HCT116 (cell line): ENCODE data around the gene PEX26. TPM values are rescaled to one million over a fixed set of nuclear protein-coding genes. Genes with fewer than 3 reads are reported as not detected.

Source experiments
- ATAC-seq: fragments of 200-7000 bp; cut with Tn5 transposase; 2 replicates; pipeline ENCODE4 v1.9.1; 2020; ENCODE audit warnings: mild to moderate bottlenecking, moderate library complexity
- BruUV-seq: library from RNA; stranded (reverse); fragments of 400-500 nt; replicated peaks from 2 replicates; lab custom pipeline; 2021; lab: Mats Ljungman, UMichigan
- CTCF ChIA-PET: fragments of 300-600 bp; sonication (Branson Sonifier 250); formaldehyde crosslinking; loops from one replicate; lab custom pipeline; 2021; ENCODE audit warnings: antibody characterized with exemption; lab: Charles Lee
- POLR2A ChIA-PET: fragments of 300-600, 350-600 bp; sonication (Branson Sonifier 250); formaldehyde crosslinking; loops from one replicate; lab custom pipeline; 2021; ENCODE audit warnings: antibody characterized with exemption; lab: Charles Lee
- RAD21 ChIA-PET, 2 experiments: fragments of 300-600 bp; sonication (Branson Sonifier 250); formaldehyde crosslinking; loops; one replicate each; lab custom pipeline; 2023; ENCODE audit warnings: low total read pairs in 2 of 2; ENCODE audit not compliant: uncharacterized antibody in 2 of 2, unreplicated experiment in 2 of 2, low non-redundant PET in 1 of 2; lab: Charles Lee
- DNase-seq: peaks from one replicate; pipeline ENCODE4 v3.0.0-alpha.2; 2010; ENCODE audit warnings: low read depth, low spot score
- H2AFZ ChIP-seq: fragments of 200-600 bp; shearing (Covaris generic), sonication (generic); 2 replicates; pipeline ENCODE4 v1.6.1; 2017; ENCODE audit warnings: low read depth, mixed run types, mixed read lengths, antibody characterized with exemption, low read length; ENCODE audit not compliant: poor library complexity, severe bottlenecking
- H3K27ac ChIP-seq: 2 replicates; pipeline ENCODE4 v1.5.1; 2012; ENCODE audit warnings: low read depth, low read length
- H3K27me3 ChIP-seq: fragments of 200-600 bp; sonication (generic); 2 replicates; pipeline ENCODE4 v1.6.1; 2016; ENCODE audit warnings: mixed run types, low read length, mixed read lengths; ENCODE audit not compliant: insufficient read depth
- H3K36me3 ChIP-seq, 2 experiments: fragments of 200-500 bp in 1 of 2; fragments of 200-600 bp in 1 of 2; sonication (Bioruptor generic) in 1 of 2; sonication (generic) in 1 of 2; 2 replicates each; pipeline versions ENCODE4 v1.5.1 to v1.6.1; 2014 to 2016; ENCODE audit warnings: low read length in 2 of 2, inconsistent platforms in 1 of 2, mixed read lengths in 1 of 2, mixed run types in 1 of 2; ENCODE audit not compliant: insufficient read depth in 2 of 2, control insufficient read depth in 1 of 2
- H3K4me1 ChIP-seq, 2 experiments: fragments of 200-600 bp in 1 of 2; sonication (generic) in 1 of 2; 2 replicates each; pipeline versions ENCODE4 v1.5.1 to v1.6.1; 2012 to 2017; ENCODE audit warnings: low read length in 2 of 2, inconsistent platforms in 1 of 2, mild to moderate bottlenecking in 1 of 2, mixed read lengths in 1 of 2, mixed run types in 1 of 2, moderate library complexity in 1 of 2; ENCODE audit not compliant: insufficient read depth in 2 of 2, control insufficient read depth in 1 of 2
- H3K4me2 ChIP-seq: fragments of 200-600 bp; sonication (generic); 2 replicates; pipeline ENCODE4 v1.6.1; 2017; ENCODE audit warnings: mixed run types, low read length, mixed read lengths
- H3K4me3 ChIP-seq, 2 experiments: fragments of 200-600 bp in 1 of 2; sonication (generic) in 1 of 2; replicated peaks in 1 of 2; 2 replicates each; pipeline ENCODE4 v1.5.1; 2011 to 2016; ENCODE audit warnings: low read length in 2 of 2, control low read depth in 1 of 2, low read depth in 1 of 2, mild to moderate bottlenecking in 1 of 2, mixed read lengths in 1 of 2, mixed run types in 1 of 2
- H3K79me2 ChIP-seq: fragments of 200-600 bp; sonication (generic); 2 replicates; pipeline ENCODE4 v1.6.1; 2017; ENCODE audit warnings: mild to moderate bottlenecking, mixed run types, low read length, moderate library complexity, mixed read lengths; ENCODE audit not compliant: insufficient read depth
- H3K9ac ChIP-seq: fragments of 200-600 bp; sonication (generic); 2 replicates; pipeline ENCODE4 v1.6.1; 2016; ENCODE audit warnings: low read length, mixed read lengths
- H3K9me2 ChIP-seq: fragments of 200-600 bp; sonication (generic), shearing (Covaris generic); 2 replicates; pipeline ENCODE4 v1.6.1; 2017; ENCODE audit warnings: mixed run types, mild to moderate bottlenecking, moderate library complexity; ENCODE audit not compliant: insufficient read depth
- H3K9me3 ChIP-seq, 2 experiments: fragments of 200-500 bp in 1 of 2; fragments of 200-600 bp in 1 of 2; sonication (Bioruptor generic) in 1 of 2; sonication (generic) in 1 of 2; 2 replicates each; pipeline ENCODE4 v1.6.1; 2014 to 2017; ENCODE audit warnings: low read length in 2 of 2, mixed read lengths in 2 of 2, inconsistent platforms in 1 of 2, low read depth in 1 of 2, mild to moderate bottlenecking in 1 of 2, mixed run types in 1 of 2, moderate library complexity in 1 of 2; ENCODE audit not compliant: control insufficient read depth in 1 of 2, insufficient read depth in 1 of 2
- H4K20me1 ChIP-seq: fragments of 200-600 bp; sonication (generic), shearing (Covaris generic); 2 replicates; pipeline ENCODE4 v1.6.1; 2017; ENCODE audit warnings: mixed run types, mild to moderate bottlenecking, moderate library complexity; ENCODE audit not compliant: insufficient read depth
- CEBPB ChIP-seq: IDR thresholded peaks from 2 replicates; pipeline ENCODE4 v1.6.1; 2012; ENCODE audit warnings: low read depth
- EGR1 ChIP-seq: IDR thresholded peaks from 2 replicates; pipeline ENCODE4 v1.6.1; 2012; ENCODE audit warnings: low read depth
- ELF1 ChIP-seq: IDR thresholded peaks from 2 replicates; pipeline ENCODE4 v1.6.1; 2012; ENCODE audit warnings: low read depth, borderline replicate concordance
- EZH2phosphoT487 ChIP-seq: fragments of 200-600 bp; IDR thresholded peaks from 2 replicates; pipeline ENCODE4 v1.6.1; 2018; ENCODE audit warnings: antibody characterized with exemption, borderline replicate concordance
- JUND ChIP-seq: IDR thresholded peaks from 2 replicates; pipeline ENCODE4 v1.6.1; 2012
- POLR2AphosphoS5 ChIP-seq: IDR thresholded peaks from 2 replicates; pipeline ENCODE4 v1.6.1; 2011; ENCODE audit warnings: mild to moderate bottlenecking, low read depth, low read length, moderate library complexity
- SP1 ChIP-seq: IDR thresholded peaks from 2 replicates; pipeline ENCODE4 v1.6.1; 2012; ENCODE audit warnings: low read depth
- TCF7L2 ChIP-seq: IDR thresholded peaks from 2 replicates; pipeline ENCODE4 v1.7.0; 2011; ENCODE audit warnings: borderline replicate concordance, inconsistent platforms; ENCODE audit not compliant: insufficient read depth, insufficient read length; ENCODE audit errors: extremely low read depth
- ZFX ChIP-seq: fragments of 450-650 bp; IDR thresholded peaks from 2 replicates; pipeline ENCODE4 v1.6.1; 2017
- intact Hi-C: fragments of 100-400 bp; cut with micrococcal nuclease; formaldehyde crosslinking; loops from 2 replicates; pipeline ENCODE4 v1.10.0; 2022
- total RNA-seq: library from RNA; stranded (reverse); gene quantifications from one replicate; pipeline ENCODE4 v1.2.1, GENCODE V29; 2021; ENCODE audit not compliant: unreplicated experiment
- TF ChIP-seq, protein P1 (sequence below): IDR thresholded peaks from 2 replicates; pipeline ENCODE4 v1.6.1; 2012
- TF ChIP-seq, protein P2 (sequence below): IDR thresholded peaks from 2 replicates; pipeline ENCODE4 v1.6.1; 2012; ENCODE audit warnings: low read depth
- TF ChIP-seq, protein P3 (sequence below): IDR thresholded peaks from 2 replicates; pipeline ENCODE4 v1.6.1; 2012

PEX26 gene
- total RNA-seq, 1 experiment from 2014 or later, result 26.4 TPM

DNA sequence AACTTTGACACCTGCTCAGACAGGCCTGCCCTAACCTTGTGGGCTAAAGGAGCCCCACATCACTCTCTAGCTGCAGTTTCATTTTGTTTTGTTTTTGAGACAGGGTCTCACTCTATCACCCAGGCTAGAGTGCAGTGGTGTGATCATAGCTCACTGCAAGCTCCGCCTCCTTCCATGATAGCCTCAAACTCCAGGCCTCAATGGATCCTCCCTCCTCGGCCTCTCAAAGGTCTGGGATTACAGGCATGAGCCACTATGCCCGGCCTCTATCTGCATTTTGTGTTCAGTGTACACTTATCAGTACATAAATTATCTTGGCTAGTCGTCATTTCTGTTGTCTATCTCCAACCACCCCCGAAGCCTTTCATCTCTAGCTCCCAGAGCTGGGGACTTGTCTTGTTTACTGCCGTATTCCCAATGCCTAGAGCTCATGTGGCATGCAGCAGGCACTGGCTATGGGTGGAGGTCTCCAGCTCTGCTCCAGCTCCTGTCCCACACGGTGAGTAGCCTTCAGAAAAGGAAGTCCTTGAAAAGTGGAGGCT is 22.1 kb upstream of the PEX26 start (continued):
- TF ChIP-seq, protein P1, sequence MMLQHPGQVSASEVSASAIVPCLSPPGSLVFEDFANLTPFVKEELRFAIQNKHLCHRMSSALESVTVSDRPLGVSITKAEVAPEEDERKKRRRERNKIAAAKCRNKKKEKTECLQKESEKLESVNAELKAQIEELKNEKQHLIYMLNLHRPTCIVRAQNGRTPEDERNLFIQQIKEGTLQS, result no peak
- no peak for TF ChIP-seq CEBPB

DNA sequence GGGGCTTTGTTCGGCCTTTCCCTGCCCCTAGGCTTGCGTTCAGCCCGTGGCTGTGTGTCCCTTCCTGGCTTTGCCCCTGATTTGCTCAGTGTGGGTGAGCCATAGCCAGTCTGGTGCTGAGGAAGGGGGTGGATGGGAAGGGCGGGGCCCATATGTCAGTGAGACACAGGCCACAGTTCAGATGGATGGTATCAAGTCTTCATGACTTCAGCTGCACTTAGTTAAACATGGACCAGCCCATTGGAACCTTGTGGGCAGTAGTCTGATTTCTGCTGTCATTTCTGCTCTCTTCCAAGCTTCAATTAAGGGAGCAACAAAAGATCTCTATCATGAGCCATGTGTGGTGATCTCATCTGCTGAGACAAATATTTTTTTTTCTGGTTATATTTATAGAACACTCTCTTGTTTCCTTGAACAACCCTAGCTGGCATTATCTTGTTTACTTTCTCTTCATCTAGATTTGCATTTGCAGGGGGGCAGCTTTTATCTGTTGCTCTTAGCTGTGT is 21.6 kb upstream of the PEX26 start:
- no peak for TF ChIP-seq TCF7L2
- TF ChIP-seq SP1, result no peak
- no peak for TF ChIP-seq ZFX
- TF ChIP-seq, protein P2, sequence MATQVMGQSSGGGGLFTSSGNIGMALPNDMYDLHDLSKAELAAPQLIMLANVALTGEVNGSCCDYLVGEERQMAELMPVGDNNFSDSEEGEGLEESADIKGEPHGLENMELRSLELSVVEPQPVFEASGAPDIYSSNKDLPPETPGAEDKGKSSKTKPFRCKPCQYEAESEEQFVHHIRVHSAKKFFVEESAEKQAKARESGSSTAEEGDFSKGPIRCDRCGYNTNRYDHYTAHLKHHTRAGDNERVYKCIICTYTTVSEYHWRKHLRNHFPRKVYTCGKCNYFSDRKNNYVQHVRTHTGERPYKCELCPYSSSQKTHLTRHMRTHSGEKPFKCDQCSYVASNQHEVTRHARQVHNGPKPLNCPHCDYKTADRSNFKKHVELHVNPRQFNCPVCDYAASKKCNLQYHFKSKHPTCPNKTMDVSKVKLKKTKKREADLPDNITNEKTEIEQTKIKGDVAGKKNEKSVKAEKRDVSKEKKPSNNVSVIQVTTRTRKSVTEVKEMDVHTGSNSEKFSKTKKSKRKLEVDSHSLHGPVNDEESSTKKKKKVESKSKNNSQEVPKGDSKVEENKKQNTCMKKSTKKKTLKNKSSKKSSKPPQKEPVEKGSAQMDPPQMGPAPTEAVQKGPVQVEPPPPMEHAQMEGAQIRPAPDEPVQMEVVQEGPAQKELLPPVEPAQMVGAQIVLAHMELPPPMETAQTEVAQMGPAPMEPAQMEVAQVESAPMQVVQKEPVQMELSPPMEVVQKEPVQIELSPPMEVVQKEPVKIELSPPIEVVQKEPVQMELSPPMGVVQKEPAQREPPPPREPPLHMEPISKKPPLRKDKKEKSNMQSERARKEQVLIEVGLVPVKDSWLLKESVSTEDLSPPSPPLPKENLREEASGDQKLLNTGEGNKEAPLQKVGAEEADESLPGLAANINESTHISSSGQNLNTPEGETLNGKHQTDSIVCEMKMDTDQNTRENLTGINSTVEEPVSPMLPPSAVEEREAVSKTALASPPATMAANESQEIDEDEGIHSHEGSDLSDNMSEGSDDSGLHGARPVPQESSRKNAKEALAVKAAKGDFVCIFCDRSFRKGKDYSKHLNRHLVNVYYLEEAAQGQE, result no peak
- TF ChIP-seq, protein P3, sequence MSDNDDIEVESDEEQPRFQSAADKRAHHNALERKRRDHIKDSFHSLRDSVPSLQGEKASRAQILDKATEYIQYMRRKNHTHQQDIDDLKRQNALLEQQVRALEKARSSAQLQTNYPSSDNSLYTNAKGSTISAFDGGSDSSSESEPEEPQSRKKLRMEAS, result no peak
- TF ChIP-seq POLR2AphosphoS5, result no peak
- no peak for TF ChIP-seq CEBPB
- TF ChIP-seq ELF1, result no peak
- TF ChIP-seq JUND, result no peak
- no peak for TF ChIP-seq EGR1
- TF ChIP-seq EZH2phosphoT487, result no peak
- Histone ChIP-seq H3K4me2 (peak overlapping the region; percentile 31; the same call in 1 of the 2 replicates), H3K4me3 (no peak overlapping the region), H2AFZ (no peak overlapping the region), H3K27me3 (no peaks in the 10 kb centered on the region), H4K20me1 (no peaks in the 10 kb centered on the region), H3K27ac (no peak overlapping the region), H3K36me3 (no peaks in the 10 kb centered on the region), H3K79me2 (no peaks in the 10 kb centered on the region), H3K9me2 (no peaks in the 10 kb centered on the region; the same call in 1 of the 2 replicates), H3K9me3 (no peaks in the 10 kb centered on the region), H3K9ac (no peak overlapping the region), H3K4me1 (peaks cover 0 to 31% of the 10 kb centered on the region in 2 experiments; a peak in 3 of 4 replicates)
- ChIA-PET RAD21 (no interaction called here), POLR2A (interaction anchor here (0.8 kb wide), 1 partner anchor 9 kb away, joined by 3 read pairs; no protein-coding TSS in a partner anchor), CTCF (interaction anchor here (1.4 kb wide), 1 partner anchor 20 kb away, joined by 4 read pairs; no protein-coding TSS in a partner anchor)
- DNase-seq, result no peak
- intact Hi-C loops, result no loop called here
- peak; percentile 34; the same call in 1 of the 2 replicates for ATAC-seq
- no TSS peak for BruUV-seq
